GM10266 (cell line): ENCODE measurements around the gene FAM83C.

Source experiments
- DNase-seq: peaks from one replicate; pipeline ENCODE4 v3.0.0; 2012; ENCODE audit errors: extremely low spot score
- TF ChIP-seq, protein P1 (sequence below): IDR thresholded peaks from 2 replicates; pipeline ENCODE4 v1.5.1; 2012; ENCODE audit warnings: mild to moderate bottlenecking, low read depth; ENCODE audit not compliant: control insufficient read depth, insufficient read depth; ENCODE audit errors: missing control alignments

FAM83C gene

DNA sequence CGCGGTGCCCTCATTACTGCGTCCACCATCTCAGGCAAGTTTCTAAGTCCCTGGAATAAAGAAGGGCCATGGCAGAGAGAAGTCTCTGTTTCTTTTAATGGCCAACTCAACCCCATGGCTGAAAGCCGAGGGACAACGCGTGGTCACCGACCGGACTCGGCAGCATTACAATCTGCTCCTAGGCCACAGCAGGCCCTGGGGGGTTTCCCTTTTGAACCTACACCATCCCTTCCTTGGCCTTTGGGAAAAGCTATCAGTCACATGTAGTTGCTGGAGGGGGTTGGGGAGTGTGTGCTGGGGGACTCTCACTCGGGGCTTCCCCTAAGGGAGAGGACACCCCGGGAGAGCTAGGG is 11.1 kb upstream of the FAM83C start:
- TF ChIP-seq, protein P1, sequence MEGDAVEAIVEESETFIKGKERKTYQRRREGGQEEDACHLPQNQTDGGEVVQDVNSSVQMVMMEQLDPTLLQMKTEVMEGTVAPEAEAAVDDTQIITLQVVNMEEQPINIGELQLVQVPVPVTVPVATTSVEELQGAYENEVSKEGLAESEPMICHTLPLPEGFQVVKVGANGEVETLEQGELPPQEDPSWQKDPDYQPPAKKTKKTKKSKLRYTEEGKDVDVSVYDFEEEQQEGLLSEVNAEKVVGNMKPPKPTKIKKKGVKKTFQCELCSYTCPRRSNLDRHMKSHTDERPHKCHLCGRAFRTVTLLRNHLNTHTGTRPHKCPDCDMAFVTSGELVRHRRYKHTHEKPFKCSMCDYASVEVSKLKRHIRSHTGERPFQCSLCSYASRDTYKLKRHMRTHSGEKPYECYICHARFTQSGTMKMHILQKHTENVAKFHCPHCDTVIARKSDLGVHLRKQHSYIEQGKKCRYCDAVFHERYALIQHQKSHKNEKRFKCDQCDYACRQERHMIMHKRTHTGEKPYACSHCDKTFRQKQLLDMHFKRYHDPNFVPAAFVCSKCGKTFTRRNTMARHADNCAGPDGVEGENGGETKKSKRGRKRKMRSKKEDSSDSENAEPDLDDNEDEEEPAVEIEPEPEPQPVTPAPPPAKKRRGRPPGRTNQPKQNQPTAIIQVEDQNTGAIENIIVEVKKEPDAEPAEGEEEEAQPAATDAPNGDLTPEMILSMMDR: no peak
- no peak for DNase-seq

DNA sequence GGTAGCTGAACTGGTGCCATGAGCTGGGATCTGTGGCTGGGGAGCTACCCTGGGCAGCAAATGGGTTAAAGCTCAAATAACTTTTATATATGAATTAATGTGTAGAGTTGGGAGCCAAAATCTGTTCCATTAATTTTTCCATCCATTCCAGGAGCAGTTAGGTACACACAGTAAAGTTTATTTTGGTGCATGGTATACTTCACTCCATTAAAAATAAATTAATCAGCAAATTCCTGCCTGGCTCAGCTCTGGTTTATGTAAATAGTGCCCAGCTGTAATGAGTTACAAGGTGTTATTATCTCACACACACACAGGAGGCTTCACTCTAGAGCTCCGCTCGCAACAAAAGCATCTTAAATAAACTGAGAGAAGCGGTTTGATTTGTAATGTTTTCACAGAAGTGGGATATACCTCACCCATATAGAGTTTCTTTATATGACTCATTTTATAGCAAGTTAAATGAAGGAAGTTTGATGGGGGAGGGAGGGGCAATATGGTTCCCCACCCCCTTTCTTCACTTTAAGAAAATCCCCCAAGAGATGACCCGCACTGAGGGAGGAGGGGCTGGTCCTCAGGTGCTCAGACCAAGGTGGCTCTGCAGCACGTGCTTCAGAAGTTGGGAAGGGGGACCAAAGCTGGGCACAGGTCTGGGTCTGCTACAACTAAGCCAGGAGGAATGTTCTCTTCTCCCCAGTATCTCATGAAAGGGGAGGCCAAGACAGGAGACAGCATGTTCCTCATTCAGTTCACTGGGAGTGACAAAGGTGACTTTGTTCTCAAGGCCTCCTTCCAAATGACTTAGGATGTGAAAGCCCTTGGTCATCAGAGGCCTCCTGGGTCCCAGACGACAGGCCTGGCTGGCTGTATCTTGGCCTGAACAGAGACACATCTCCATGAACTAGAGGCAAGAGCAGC is 10.5 kb upstream of the FAM83C start:
- no peak for DNase-seq
- TF ChIP-seq, protein P1: no peak

DNA sequence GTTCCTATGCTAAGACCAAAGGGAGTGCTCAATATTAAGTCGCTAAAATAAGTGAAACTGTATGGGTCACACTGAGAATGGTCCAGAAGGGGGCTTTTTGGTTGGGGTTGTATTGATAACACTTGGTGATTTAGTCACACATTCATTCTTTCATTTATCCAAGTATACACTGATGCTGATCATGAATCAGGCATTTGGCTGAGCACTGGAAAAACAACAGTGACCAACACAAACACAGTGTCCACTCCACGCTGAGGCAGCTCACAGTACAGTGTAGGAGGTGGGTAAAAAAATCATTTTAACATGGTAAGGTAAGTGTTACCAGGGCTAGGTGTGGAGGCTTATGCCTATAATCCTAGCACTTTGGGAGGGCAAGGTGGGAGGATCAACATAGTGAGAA is 9.2 kb upstream of the FAM83C start:
- DNase-seq: no peak
- TF ChIP-seq, protein P1: no peak

DNA sequence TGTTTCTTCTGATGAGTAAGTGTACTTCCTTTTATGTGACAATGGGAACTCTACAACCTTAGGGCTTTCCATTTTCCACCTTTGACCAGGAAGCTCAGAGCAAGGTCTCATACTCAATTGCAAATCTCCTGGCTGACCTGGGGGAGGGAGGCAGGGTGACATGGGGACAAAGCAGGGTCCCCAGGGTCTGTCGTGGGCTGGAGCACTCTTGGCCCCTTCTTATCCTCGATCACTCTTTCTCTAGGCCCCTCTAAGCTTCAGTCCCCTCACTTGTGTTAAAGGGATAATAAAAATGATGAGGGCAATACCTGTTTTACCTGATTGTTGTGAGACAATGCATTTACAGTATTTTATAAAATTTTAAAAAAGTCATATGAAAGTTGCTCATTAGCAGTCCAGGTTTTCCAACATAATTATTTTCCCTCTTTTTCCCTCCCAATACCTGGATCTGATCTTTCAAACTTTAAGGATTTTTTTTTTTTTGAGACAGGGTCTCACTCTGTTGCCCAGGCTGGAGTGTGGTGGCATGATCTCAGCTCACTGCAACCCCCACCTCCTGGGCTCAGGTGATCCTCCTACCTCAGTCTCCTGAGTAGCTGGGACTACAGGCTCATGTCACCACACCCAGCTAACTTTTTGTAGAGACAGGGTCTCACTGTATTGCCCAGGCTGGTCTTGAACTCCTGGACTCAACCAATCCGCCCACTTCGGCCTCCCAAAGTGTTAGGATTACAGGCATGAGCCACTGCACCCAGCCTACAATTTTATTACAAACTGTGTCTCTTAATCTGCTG is 8.4 kb upstream of the FAM83C start:
- DNase-seq: no peak
- TF ChIP-seq, protein P1: no peak

DNA sequence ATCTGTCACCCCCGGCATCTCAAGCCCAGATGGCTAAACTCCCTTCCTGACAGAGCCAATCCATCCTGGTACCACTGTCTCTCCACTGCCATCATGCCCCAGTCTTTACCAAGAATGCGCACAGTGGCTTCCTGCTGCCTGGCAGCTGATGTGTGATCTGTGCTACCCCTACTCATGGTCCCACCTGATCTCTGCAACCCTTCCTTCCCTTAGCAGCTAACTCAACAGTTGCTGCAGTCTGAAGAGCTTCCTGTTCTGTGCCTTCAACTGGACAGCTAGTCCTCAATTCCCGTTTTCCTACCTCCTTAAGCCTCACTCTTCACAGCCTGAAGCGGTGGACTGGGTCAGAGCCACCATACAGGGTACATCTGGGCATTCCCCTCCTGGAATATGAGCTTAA is 7.6 kb upstream of the FAM83C start:
- TF ChIP-seq, protein P1: no peak
- DNase-seq: no peak

DNA sequence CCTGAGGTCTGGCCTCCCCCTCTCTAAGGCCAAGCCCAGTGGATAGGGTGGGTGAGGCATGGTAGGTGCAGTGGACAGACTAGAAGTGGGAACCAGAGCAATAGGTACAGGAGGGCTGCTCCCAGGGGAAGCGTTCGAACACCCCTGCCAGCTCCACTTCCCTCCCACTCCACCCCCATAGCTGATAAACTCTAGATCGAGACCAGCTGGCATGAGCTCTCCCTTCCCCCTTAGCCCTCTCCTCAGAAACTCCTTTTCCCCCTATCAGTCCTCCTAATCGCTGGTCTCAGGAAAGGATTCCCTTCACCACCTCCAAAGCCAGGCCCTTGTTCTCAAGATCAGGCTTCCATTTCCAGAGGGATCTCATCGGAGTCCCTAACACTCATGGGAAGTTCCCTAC is 6.0 kb upstream of the FAM83C start:
- no peak for DNase-seq
- TF ChIP-seq, protein P1: no peak

DNA sequence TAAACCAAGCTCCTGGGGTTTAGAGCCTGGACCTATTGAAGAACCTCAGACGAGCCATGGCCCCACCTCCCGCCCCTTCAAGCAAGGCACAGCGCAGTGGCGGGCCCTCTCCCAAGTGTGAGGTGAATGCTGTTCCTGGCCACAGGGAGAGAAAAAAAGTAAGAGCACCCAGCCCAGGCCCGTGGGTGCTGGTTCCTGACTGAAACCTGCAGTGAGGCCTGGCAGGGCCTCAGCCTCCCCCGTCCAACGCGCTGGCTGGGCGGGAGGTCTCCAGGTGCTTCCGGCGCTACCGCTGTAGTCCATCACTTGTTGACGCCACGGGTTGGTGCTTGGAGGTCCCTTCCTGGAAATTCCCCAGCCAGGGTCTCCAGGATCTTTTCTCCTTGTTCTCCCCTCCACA is 5.5 kb upstream of the FAM83C start:
- TF ChIP-seq, protein P1: no peak
- DNase-seq: no peak
